GM18526 (cell line): ENCODE data around the gene CCDC86.

Experiments
- POLR2A ChIP-seq: IDR thresholded peaks from 3 replicates; pipeline ENCODE4 v1.6.1; 2011; ENCODE audit not compliant: insufficient read length; ENCODE audit errors: extremely low read depth

Gene CCDC86

DNA sequence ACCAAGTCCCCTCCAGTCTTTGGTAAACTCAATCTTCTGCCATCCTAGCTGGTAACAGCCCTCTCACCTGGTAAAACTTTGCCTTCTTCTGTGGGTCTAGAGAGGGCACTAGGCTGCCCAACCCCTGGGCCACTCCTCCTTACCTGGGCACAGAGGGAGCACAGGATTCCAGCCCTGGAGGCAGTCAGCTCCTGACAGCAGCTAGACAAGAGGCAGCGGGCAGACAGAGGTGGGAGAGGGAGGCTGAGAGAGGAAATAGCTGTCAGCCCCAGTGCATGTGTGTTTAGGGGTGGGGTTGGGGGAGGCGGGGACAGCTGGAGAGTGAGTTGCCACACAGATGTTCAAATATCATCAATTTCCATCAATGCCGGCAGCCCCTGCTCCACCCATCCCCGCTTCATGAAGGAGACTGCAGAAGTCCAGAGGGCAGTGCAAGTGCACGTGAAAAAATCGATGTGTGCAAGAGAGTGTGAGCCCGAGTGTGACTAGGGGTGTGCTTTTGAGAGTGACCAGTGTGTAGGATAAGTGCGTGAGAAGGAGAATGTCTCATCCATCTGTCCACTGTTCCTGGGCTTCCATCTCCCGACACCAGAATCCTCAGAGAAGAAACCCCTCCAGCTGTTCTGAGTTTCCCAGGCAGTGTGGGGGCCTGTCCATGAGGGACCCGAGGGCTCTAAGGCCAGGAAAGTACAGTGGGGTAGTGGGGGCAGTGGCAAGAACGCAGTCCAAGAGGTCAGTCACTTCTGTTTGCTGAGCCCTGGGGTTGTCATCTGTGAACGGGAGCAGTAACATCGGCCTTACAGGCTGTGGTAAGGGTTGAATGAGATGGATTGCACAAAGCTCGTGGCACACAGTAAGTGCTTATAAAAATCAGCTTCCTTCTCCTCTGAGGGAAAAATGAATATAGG, 14.1 kb downstream of the CCDC86 start, which contains the start of gene PTGDR2:
TSS of gene PTGDR2 (minus strand) at position 225 of the 908 bp plus-strand sequence. CDS start 2,228 bp downstream, outside the sequence.
- TF ChIP-seq POLR2A, result no peak

DNA sequence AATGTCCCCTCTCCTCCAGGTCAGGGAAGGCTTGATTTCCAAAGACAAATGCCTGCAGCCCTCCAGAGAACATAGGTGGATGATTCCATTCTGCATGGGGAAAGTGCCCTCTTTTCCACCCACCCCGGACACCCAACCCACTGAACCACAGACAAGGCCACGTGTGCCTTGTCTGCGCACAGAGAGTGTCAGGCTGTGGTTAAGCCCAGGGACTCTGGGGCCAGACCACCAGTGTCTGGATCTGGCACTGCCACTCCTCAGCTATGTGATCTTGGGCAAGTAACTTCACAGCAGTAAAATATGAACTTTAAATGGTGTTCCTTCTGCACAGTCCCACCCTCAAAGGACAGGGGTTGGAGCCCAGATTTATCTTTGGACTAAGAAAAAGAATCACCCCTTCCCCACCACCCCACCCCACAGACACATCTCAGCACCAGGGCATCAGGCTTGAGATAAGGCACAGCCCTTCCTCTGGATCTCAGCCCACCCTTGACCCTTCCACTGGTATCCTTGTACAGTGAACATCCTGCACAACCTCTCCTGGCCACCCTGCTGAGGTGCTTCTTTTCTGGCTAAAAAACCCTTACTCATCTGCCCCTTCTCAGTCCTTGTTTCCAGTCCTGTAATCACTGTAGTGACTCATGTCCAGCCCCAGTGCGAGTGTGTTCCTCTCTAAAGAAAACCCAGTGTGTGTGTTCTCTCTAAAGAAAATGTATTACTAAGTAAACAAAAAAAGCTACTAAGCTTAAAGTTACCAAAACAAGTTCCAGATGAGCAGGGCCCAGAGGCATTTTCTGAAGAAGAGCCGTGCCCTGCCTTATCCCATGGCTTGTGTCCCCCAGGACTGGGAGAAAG, 15.7 kb downstream of the CCDC86 start:
- no peak for TF ChIP-seq POLR2A

DNA sequence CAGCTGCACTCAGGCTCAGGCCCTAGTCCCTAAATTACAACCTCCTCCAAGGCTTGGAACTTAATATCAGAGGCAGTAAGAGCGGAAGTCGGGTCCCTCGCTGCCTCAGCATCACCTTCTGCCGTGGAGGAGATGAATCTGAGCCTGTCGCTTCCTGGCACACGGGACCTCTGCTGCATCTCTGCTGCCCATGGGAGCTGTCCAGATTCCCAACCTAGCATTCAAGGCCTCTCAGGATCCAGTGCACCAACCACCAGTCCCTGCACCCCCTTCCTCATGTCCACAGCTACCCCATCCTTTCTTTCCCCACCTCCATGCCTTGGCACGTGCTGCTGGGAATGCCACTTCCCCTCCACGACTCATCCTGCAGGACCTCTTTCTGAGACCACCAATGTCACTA, 16.3 kb downstream of the CCDC86 start:
- TF ChIP-seq POLR2A, result no peak

DNA sequence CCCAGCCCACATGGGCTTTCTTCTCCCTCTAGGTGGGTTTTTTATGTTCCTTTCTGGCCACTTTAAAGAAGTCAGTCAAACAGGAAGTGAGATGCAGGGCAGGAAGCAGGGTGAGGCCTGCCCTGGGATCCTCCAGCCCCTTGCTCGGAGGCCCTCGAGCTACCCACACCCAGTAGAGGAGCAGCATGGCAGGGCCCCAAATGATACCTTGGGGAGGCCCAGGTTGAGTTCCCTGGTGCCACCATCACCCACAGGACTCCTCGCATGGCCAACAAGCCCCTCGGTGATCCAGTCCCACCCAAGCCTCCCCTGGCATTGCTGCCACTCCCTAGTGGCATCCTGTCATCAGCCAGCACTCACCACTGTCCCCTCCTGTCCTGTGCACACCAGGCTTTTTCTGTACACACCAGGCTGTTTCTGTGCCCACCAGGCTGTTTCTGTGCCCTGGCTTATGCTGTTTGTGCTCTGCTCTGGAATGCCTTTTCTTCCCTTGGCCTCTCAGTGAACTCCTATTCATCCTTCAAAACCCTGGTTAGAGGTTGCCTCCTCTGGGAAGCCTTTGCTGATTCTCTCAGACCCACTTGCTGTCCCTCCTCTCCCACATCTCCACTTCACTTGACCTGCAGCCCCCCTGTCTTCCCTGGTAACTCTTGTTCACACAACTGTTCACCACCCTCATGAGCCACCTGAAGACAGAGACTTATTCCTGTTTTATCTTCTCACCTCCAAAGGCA, 17.0 kb downstream of the CCDC86 start:
- no peak for TF ChIP-seq POLR2A

DNA sequence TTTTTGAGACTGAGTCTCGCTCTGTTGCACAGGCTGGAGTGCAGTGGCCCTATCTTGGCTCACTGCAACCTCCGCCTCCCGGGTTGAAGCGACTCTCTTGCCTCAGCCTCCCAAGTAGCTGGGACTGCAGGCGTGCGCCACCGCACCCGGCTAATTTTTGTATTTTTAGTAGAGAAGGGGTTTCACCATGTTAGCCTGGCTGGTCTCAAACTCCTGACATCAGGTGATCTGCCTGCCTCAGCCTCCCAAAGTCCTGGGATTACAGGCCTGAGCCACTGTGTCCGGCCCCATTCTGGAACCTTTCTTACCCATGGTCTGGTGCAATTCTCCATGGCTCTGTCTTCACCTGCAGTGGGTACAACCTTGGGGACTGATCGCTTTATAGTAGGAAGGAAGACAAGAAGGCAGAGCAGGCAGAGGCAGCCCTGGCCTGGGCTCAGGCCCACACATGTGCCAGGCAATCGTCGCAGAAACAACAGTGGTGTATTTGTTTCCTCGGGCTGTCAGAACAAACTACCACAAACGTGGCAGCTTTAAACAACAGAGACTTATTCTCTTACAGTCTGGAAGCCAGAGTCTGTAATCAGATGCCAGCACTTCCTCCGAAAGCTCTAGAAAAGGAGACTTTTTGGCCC, 17.8 kb downstream of the CCDC86 start:
- no peak for TF ChIP-seq POLR2A

DNA sequence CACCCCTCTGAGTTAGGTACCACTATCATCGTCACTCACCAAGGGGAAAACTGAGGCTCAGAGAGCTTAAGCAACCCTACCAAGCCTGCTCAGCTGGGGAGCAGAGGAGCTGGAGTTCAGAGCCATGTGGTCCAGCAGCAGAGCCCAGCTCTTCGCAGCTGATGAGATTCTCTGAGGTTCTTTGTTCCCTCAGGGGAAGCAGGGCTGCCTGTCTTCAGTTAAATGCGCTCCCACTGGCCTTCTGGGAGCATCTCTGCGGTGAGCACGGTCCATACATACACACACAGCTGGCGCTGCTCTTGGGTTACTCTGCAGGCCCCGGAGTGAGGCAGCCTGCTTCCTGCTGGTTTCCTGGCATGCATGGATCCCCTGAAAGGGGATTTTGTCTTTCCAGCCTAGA, 19.0 kb downstream of the CCDC86 start:
- no peak for TF ChIP-seq POLR2A

DNA sequence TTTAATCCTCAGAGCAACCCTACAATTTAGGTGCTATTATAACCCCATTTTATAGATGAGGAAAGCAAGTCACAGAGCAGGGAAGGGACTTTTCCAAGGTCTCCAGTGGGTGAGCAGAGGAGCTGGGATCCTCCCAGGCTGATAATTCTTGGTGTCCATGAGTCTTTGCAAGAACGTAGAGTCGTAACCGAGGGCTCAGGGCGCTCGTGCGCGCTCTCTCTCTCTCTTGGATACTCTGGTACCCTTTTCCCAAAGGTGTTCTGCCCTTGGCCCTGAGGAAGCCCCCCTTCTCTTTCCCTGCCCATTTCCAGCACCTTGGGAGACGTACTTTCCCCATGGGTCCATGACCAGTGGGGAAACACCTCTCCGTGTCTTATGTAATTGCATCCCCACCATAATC, 20.3 kb downstream of the CCDC86 start:
- no peak for TF ChIP-seq POLR2A

DNA sequence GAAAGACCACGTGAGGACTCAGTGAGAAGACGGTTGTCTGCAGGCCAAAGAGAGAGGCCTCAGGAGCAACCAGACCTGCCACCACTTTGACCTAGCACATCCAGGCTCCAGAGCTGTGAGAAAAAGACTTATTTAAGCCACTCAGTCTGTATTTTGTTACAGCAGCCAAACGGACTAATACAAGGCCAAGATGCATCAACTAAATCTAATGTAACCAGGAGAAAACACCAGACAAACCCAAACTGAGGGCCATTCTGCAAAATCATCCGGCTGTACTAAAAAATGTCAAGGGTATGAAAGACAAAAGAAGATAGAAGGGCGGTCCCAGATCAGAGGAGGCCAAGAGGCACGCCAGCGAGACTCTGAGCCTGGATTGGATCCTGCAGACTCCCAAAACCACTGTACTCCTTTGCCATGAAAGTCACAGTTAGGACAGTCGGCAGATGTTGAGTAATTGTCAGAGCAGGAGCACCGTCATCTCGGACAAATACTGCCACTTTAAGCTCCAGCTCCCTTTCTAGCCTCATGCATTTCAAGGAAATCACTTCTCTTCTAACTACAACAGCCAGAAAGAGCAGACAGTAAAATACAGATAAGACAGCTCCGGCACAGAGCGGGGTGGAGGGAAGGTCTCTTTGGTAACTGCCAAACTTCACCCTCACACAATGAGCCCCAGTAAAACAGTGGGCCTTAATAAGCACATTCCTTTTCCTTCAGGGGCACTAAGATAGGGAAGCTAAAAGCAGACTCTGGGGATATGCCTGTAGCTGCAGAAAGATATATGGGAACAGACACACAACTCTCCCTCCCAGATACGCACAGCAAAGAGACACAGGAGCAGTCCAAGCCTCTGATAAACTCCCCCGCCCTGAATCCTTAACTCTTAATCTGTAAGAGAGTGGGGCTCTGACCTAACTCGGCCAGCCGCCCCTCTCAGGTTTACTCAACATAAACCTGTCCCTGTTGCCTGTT, 21.9 kb downstream of the CCDC86 start:
- no peak for TF ChIP-seq POLR2A

DNA sequence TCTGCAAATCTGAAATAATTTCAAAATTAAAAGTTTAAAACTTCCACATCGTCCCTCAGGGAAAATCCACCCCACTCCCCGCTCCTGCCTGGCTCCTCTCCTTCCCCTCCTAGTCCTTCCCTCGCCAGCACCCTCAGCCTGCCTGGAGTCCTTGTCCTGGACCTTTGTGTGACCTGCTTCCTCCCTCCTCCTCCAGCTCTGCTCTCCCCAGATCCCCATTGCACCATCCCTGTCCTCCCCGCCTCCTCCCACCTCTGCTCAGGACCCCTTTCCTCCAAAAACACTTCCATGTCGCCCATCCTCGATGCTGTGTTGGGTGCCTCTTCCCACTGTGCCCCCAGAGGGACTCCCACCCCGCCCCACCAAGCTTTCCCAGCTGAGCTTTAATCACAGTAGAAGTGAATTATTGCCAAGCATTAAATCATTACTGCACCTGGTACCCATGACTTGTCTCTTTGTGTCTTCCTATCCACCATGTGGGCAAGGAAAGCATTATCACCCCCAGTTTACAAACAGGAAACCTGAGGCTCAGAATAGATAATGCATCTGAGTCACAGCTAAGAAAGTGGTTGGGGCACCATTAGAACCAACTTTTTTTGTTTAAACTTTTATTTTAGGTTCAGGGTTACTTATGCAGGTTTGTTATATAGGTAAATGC, 23.1 kb downstream of the CCDC86 start:
- no peak for TF ChIP-seq POLR2A

DNA sequence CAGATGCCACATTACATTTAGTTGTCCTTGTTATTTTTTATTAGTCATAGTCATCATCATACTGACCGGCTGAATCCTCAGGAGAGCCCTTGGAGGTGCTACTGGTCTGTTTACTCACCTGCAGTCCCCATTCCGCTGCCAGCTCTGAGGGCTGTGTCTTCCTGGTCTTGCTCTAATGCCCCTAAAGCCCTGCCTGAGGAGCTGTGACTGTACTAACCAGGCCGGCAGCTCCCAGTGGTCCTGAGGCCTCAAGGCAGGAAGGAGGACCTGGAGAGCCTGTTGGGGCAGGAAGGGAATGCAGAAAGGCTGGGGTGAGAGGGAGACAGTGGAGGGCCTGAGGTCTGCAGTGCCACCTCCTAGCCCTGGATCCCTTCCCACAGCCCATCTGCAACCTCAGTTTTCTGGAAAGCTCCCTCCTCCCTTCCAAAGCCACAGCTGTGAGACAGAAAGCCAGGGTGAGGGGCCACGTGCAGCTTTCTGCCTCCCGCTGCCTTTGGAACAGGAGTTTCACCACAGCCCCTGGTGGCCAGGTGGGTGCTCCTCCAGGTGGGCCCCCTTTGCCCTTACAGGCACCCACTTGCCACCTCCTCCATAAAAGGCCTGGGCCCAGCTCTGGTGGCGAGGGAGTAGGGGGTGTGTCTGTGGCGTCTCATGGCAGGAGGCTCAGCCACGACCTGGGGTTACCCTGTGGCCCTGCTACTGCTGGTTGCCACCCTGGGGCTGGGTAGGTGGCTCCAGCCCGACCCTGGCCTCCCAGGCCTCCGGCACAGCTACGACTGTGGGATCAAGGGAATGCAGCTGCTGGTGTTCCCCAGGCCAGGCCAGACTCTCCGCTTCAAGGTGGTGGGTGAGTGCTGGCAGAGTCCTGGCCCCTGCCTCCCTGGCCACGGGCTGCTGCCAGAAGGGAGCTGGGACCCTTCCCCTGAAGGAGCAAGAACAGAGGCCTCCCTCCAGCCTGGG, 25.3 kb downstream of the CCDC86 start, which contains the start of gene ZP1:
TSS of gene ZP1 (plus strand) at position 632 of the 960 bp plus-strand sequence. CDS start at position 652, 20 bp downstream.
- no peak for TF ChIP-seq POLR2A

DNA sequence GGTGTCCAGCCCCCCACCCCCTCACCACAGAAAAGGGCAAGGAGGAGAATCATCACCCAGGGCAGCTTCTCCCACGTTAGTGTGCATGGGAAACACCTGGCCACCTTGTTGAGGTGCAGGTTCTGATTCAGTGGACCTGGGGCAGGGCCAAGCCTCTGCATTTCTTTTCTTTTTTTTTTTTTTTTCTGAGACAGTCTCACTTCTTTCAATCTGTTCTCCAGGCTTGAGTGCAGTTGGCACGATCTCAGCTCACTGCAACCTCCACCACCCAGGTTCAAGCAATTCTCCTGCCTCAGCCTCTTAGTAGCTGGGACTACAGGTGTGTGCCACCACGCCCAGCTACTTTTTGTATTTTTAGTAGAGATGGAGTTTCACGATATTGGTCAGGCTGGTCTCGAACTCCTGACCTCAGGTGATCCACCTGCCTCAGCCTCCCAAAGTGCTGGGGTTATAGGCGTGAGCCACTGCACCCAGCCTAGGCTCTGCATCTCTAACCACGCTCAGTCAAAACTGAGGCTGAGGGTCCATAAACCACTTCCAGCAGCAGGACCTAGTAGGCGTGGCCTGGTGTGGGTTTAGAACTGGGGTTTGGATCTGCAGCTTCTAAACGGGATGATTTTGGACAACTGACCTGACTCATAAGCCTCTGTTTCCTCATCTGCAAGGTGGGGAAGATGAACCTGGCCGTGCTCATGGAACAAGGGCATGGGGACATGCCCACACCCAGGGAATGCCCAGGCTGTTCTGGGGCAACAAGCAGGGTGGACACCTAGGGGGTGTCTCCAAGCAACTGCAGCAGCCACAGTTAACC, 26.2 kb downstream of the CCDC86 start:
- TF ChIP-seq POLR2A, result no peak
